GM12878 (cell line): Measurements from ENCODE around the gene SVOP. TPM values are rescaled to one million over a fixed set of nuclear protein-coding genes. Genes with fewer than 3 reads are reported as not detected.

Experiments
- ATAC-seq: fragments of 200-7000 bp; cut with Tn5 transposase; 3 replicates; pipeline ENCODE4 v1.9.1; 2020; ENCODE audit warnings: mild to moderate bottlenecking, moderate library complexity
- Bru-seq: library from RNA; stranded (reverse); fragments of 400-500 nt; gene quantifications from one replicate; lab custom pipeline; 2021; lab: Mats Ljungman, UMichigan
- BruChase-seq, 2 experiments: library from RNA; stranded (reverse); fragments of 400-500 nt; gene quantifications; one replicate each; lab custom pipeline; 2021; lab: Mats Ljungman, UMichigan
- BruUV-seq: library from RNA; stranded (reverse); fragments of 400-500 nt; replicated peaks from 2 replicates; lab custom pipeline; 2021; lab: Mats Ljungman, UMichigan
- CTCF ChIA-PET: fragments of 300-600 bp; sonication (Branson Sonifier 250); formaldehyde crosslinking; extraction: SDS; loops from one replicate; lab custom pipeline; 2021; ENCODE audit warnings: inconsistent platforms; lab: Yijun Ruan, JAX
- POLR2A ChIA-PET: fragments of 350-600 bp; formaldehyde crosslinking; extraction: SDS; loops from one replicate; lab custom pipeline; 2021; ENCODE audit warnings: inconsistent platforms; lab: Charles Lee
- RAD21 ChIA-PET: fragments of 300-600 bp; sonication (Branson Sonifier 250); formaldehyde crosslinking; loops from one replicate; lab custom pipeline; 2023; ENCODE audit warnings: antibody characterized with exemption; ENCODE audit not compliant: unreplicated experiment; lab: Charles Lee
- SMC1A ChIA-PET: fragments of 300-600 bp; sonication (Branson Sonifier 250); formaldehyde crosslinking; loops from one replicate; lab custom pipeline; 2023; ENCODE audit not compliant: unreplicated experiment, uncharacterized antibody; lab: Charles Lee
- DNase-seq: peaks from one replicate; pipeline ENCODE4 v3.0.0-alpha.2; 2011; ENCODE audit warnings: low read depth, low spot score
- FAIRE-seq: peaks from 3 replicates; lab custom pipeline; 2011; peaks lifted over from hg19 to GRCh38; lab: Jason Lieb, UNC
- H2AFZ ChIP-seq: 2 replicates; pipeline ENCODE4 v1.6.0; 2011; ENCODE audit warnings: low read depth, low read length, control low read depth; ENCODE audit not compliant: control insufficient read depth
- H3K27ac ChIP-seq: 2 replicates; pipeline ENCODE4 v1.5.1; 2011; ENCODE audit warnings: control low read depth; ENCODE audit not compliant: control insufficient read depth, insufficient read depth
- H3K27me3 ChIP-seq, 2 experiments: replicated peaks in 1 of 2; 2 replicates each; pipeline versions ENCODE4 v1.6.0 to v1.6.1; 2011; ENCODE audit warnings: low read length in 1 of 2; ENCODE audit not compliant: control insufficient read depth in 2 of 2, insufficient read depth in 2 of 2
- H3K36me3 ChIP-seq, 2 experiments: 2 replicates each; pipeline ENCODE4 v1.5.1; 2011; ENCODE audit warnings: low read length in 1 of 2; ENCODE audit not compliant: control insufficient read depth in 2 of 2, insufficient read depth in 2 of 2
- H3K4me1 ChIP-seq: 2 replicates; pipeline ENCODE4 v1.6.1; 2011; ENCODE audit warnings: mild to moderate bottlenecking, low read length, moderate library complexity, mixed read lengths; ENCODE audit not compliant: control insufficient read depth, insufficient read depth
- H3K4me2 ChIP-seq: 2 replicates; pipeline ENCODE4 v1.6.0; 2011; ENCODE audit warnings: control low read depth; ENCODE audit not compliant: control insufficient read depth, insufficient read depth
- H3K4me3 ChIP-seq: fragments of 200-600 bp; sonication (generic); 2 replicates; pipeline ENCODE4 v1.5.1; 2016
- H3K79me2 ChIP-seq: 2 replicates; pipeline ENCODE4 v1.6.0; 2011; ENCODE audit warnings: low read length; ENCODE audit not compliant: control insufficient read depth, insufficient read depth
- H3K9ac ChIP-seq: 2 replicates; pipeline ENCODE4 v1.8.0; 2011; ENCODE audit warnings: low read length, control low read depth, mixed read lengths; ENCODE audit not compliant: control insufficient read depth, insufficient read depth
- H3K9me3 ChIP-seq: replicated peaks from 3 replicates; pipeline ENCODE4 v1.5.1; 2011; ENCODE audit warnings: mild to moderate bottlenecking, low read length; ENCODE audit not compliant: control insufficient read depth, insufficient read depth
- H4K20me1 ChIP-seq: 2 replicates; pipeline ENCODE4 v1.6.0; 2011; ENCODE audit not compliant: control insufficient read depth, insufficient read depth
- EGR1 ChIP-seq, 2 experiments: IDR thresholded peaks; 1 replicate in 1 of 2; 2 replicates in 1 of 2; pipeline ENCODE4 v1.6.1; 2011 to 2012; ENCODE audit warnings: low read depth in 2 of 2, low read length in 2 of 2, borderline replicate concordance in 1 of 2, mild to moderate bottlenecking in 1 of 2, moderate library complexity in 1 of 2
- IKZF1 ChIP-seq: fragments of 450-650 bp; conservative IDR thresholded peaks from 2 replicates; pipeline ENCODE4 v1.6.1; 2017; ENCODE audit warnings: antibody characterized with exemption, mild to moderate bottlenecking
- NRF1 ChIP-seq: conservative IDR thresholded peaks from 2 replicates; pipeline ENCODE4 v1.6.1; 2011; ENCODE audit warnings: mild to moderate bottlenecking, low read depth, low read length, improper control_type of control experiment
- REST ChIP-seq: IDR thresholded peaks from 2 replicates; pipeline ENCODE4 v1.6.1; 2012; ENCODE audit warnings: mild to moderate bottlenecking, low read depth, low read length
- TCF12 ChIP-seq: IDR thresholded peaks from 2 replicates; pipeline ENCODE4 v1.6.1; 2011; ENCODE audit warnings: low read depth, mild to moderate bottlenecking, low read length
- WRNIP1 ChIP-seq: IDR thresholded peaks from 2 replicates; pipeline ENCODE4 v1.6.1; 2011; ENCODE audit warnings: low read depth, low read length, improper control_type of control experiment, borderline replicate concordance
- WGBS: methylation state at CpG from one replicate; pipeline ENCODE4 v1.1.6; 2016; ENCODE audit warnings: low lambda C conversion rate; ENCODE audit not compliant: insufficient replicate concordance, insufficient coverage; ENCODE audit errors: missing lambda C conversion rate; 5-methylcytosine and 5-hydroxymethylcytosine counted together
- in situ Hi-C: fragments of 300-500 bp; cut with MboI; formaldehyde crosslinking; loops from 9 replicates; pipeline ENCODE4 v1.14.3; 2018; ENCODE audit warnings: mixed read lengths
- intact Hi-C: fragments of 100-400 bp; cut with micrococcal nuclease; formaldehyde crosslinking; loops from one replicate; pipeline ENCODE4 v1.14.2; 2022; ENCODE audit not compliant: unreplicated experiment
- long read RNA-seq, 2 experiments: library from polyadenylated mRNA; unstranded; transcript quantifications; one replicate each; pipeline ENCODE4 v2.0.0, GENCODE V29; 2019 to 2020
- polyA minus RNA-seq, 3 experiments: library from RNA; depleted of rRNA, polyadenylated mRNA; stranded (reverse); fragments of >200 nt; gene quantifications; 2 replicates each; pipeline ENCODE4 v1.2.3, GENCODE V29; 2011
- polyA plus RNA-seq, 11 experiments: library from polyadenylated mRNA; depleted of rRNA in 4 of 11; unstranded in 6 of 11; stranded (reverse) in 5 of 11; fragments of >200 nt; fragmentation: Nextera tagmentation in 4 of 11; fragmentation: Illumina TruSeq in 1 of 11; extraction: Ambion mirVana in 4 of 11; extraction: Trizol in 1 of 11; gene quantifications; 1 replicate in 1 of 11; 2 replicates in 10 of 11; pipeline versions ENCODE4 v1.2.1 to v1.2.3, GENCODE V29; 2011 to 2016; ENCODE audit warnings: inconsistent platforms in 2 of 11, missing spikeins in 2 of 11, low read depth in 1 of 11
- total RNA-seq, 4 experiments: library from RNA; depleted of rRNA in 3 of 4; stranded (reverse); fragments of >200 nt in 3 of 4; fragmentation: Illumina TruSeq in 1 of 4; extraction: Trizol in 1 of 4; gene quantifications; 2 replicates each; pipeline versions ENCODE4 v1.2.1 to v1.2.3, GENCODE V29; 2013 to 2021

Gene SVOP
- not detected in 2 replicates for total RNA-seq (2013; cell fraction: nucleolus; rRNA removed)
- total RNA-seq (2014; rRNA removed) (under 0.01 TPM in 1 of 2 replicates, not detected in the other), total RNA-seq (2014; rRNA removed; fragmentation: Illumina TruSeq; extraction: Trizol) (not detected in 2 replicates), total RNA-seq (2021) (not detected in 2 replicates), polyA plus RNA-seq (2011; rRNA removed) (not detected in 2 replicates), polyA plus RNA-seq (2014; fragmentation: Illumina TruSeq; extraction: Trizol) (not detected in 2 replicates), polyA plus RNA-seq (2014; fragmentation: Nextera tagmentation; extraction: Ambion mirVana) (not detected), polyA plus RNA-seq (2014; rRNA removed) (not detected in 2 replicates), polyA plus RNA-seq (2016; fragmentation: Nextera tagmentation; extraction: Ambion mirVana) (not detected), polyA minus RNA-seq (2011; rRNA and poly(A)+ RNA removed) (not detected in 2 replicates), Bru-seq, nascent RNA (percentile 1 among the genes with signal in this experiment), BruChase-seq, experiment 1, labeled RNA remaining after a 6-hour chase (not detected), BruChase-seq, experiment 2, labeled RNA remaining after a 2-hour chase (percentile 1 among the genes with signal in this experiment)
- polyA plus RNA-seq (2011; ENCODE audit: low read depth) = not detected
- polyA plus RNA-seq (2011; cell fraction: cytosol; rRNA removed) = not detected in 2 replicates
- polyA plus RNA-seq (2011; cell fraction: nucleus; rRNA removed) = not detected in 2 replicates
- polyA plus RNA-seq (2012) = not detected in 2 replicates
- polyA minus RNA-seq (2011; cell fraction: cytosol; rRNA and poly(A)+ RNA removed) = not detected in 2 replicates
- polyA minus RNA-seq (2011; cell fraction: nucleus; rRNA and poly(A)+ RNA removed) = not detected in 2 replicates
- long read RNA-seq, experiment 1 = 0 reads
- long read RNA-seq, experiment 2 = 0 reads

DNA sequence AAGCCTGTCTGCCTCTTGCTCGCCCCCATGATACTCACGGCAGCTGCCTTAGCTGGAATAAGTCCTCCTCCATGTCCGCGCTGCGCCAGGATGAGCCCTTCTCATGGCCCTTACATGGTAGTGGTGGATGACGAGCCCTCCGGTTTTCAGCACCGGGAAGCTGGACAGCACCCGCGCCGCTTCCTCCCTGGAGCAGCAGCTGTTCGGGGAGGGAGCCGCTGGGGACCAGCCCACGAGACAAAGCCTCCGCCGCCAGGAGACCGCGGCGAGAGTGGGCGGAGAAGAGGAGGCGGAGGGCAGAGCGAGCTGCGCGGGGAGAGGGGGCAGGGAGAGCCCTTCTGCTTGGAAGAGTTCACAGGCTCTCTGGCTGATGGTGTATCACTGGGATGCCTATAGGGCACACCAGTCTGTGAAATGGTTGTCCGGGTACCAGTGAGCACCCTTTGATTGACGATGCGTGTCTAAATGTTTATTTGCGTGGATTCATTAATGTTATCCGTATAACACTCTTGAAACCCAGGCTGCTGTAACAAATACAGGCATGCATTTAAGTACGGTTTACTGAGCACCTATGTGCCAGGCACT lies at the start of gene SVOP:
Gene SVOP (minus strand): TSS at position 273 of the 585 bp plus-strand sequence. CDS start 200 bp downstream, at position 73.
- intact Hi-C loops (no loop called here), in situ Hi-C loops (no loop called here)
- ChIA-PET CTCF (no interaction called here), POLR2A (no interaction called here), RAD21 (no interaction called here), SMC1A (no interaction called here)
- TF ChIP-seq IKZF1 = peak; percentile 23
- TF ChIP-seq TCF12 = 0 out of 2 replicates have a peak, but pooled peaks have one; percentile 36
- no peak for TF ChIP-seq NRF1
- no peak for TF ChIP-seq WRNIP1
- TF ChIP-seq EGR1 (IDR thresholded peaks at IDR 0.05; ENCODE audit: borderline replicate concordance in 1 of 2, low read depth in 2 of 2, low read length in 2 of 2) = peak in 1 of 2 experiments; percentile 44; a peak in 1 of 3 replicates
- peak; percentile 90 for TF ChIP-seq REST
- DNase-seq (no peak), ATAC-seq (no peak; the same call in 2 of the 3 replicates), FAIRE-seq (no peak)
- no TSS peak for BruUV-seq
- Histone ChIP-seq H3K4me3 (no peak within 1 kb of the TSS), H3K4me1 (no peaks in the 10 kb centered on the region), H3K4me2 (no peak within 1 kb of the TSS), H4K20me1 (no peaks in the 10 kb centered on the region), H3K27me3 (peaks cover 0 to 3% of the 10 kb centered on the region in 2 experiments; a peak in 1 of 4 replicates), H3K9me3 (no peaks in the 10 kb centered on the region; the same call in 2 of the 3 replicates), H2AFZ (no peak within 1 kb of the TSS), H3K9ac (no peak within 1 kb of the TSS), H3K27ac (no peak within 1 kb of the TSS), H3K79me2 (no peaks in the 10 kb centered on the region), H3K36me3 (no peaks in the 10 kb centered on the region)
- 12% methylated on average over 23 of the region's 30 CpGs for WGBS
